Measurements from ENCODE around the gene TTC39B. TPM values are rescaled to one million over a fixed set of nuclear protein-coding genes. Genes with fewer than 3 reads are reported as not detected.

Gene TTC39B
- total RNA-seq, 2 donors from 2014 or later = 28.7 to 35.6 TPM

DNA sequence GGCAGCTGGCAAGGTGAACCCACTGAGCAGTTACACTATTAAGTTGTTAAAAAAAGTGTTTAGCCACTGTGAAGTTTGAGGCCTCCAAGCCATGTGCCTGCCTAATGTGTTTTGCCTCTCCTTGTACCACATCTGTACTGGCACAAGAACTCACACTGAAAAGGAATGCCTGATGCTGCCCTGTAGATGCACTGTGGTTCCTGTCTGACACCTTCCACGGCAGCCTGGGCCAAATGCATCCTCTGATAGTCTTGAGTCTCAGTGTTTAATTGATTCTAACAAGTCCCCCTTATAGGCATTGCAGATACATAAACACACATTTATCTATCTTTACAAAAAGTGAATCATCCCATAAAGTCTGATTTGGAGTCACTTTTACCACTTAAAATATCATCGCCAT lies 169.9 kb downstream of the TTC39B start:
- Mint-ChIP-seq H3K27ac (no peak overlapping the region), H3K36me3 (ENCODE audit: low read depth) (no peaks in the 10 kb centered on the region), H3K4me1 (peaks cover 7% of the 10 kb centered on the region), H3K27me3 (peaks cover 14% of the 10 kb centered on the region), H3K4me3 (no peak overlapping the region)
- H3K9me3 ChIP-seq (ENCODE audit: control insufficient read depth, low read length, poor library complexity, severe bottlenecking) = no peaks in the 10 kb centered on the region
- ATAC-seq (no peak), DNase-seq (no peak)

DNA sequence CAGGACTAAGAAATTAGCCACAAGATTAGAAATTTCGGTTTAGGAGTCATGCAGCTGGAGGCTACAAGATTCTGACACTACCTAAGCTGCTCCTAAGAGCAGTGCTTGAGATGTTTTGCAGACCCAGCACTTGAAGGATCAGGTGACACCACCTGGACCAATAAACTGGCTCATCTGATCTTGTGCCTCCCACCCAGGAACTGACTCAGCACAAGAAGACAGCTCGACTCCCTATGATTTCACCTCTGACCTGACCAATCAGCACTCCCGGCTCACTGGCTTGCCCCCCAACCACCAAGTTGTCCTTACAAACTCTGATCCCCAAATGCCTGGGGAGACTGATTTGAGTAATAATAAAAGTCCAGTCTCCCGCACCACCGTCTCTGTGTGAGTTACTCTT lies 170.4 kb downstream of the TTC39B start:
- DNase-seq (no peak), ATAC-seq (no peak)
- Mint-ChIP-seq H3K36me3 (ENCODE audit: low read depth) (no peaks in the 10 kb centered on the region), H3K27me3 (peaks cover 14% of the 10 kb centered on the region), H3K4me1 (peaks cover 6% of the 10 kb centered on the region), H3K27ac (no peak overlapping the region), H3K4me3 (no peak overlapping the region)
- no peaks in the 10 kb centered on the region for H3K9me3 ChIP-seq (ENCODE audit: control insufficient read depth, low read length, poor library complexity, severe bottlenecking)

DNA sequence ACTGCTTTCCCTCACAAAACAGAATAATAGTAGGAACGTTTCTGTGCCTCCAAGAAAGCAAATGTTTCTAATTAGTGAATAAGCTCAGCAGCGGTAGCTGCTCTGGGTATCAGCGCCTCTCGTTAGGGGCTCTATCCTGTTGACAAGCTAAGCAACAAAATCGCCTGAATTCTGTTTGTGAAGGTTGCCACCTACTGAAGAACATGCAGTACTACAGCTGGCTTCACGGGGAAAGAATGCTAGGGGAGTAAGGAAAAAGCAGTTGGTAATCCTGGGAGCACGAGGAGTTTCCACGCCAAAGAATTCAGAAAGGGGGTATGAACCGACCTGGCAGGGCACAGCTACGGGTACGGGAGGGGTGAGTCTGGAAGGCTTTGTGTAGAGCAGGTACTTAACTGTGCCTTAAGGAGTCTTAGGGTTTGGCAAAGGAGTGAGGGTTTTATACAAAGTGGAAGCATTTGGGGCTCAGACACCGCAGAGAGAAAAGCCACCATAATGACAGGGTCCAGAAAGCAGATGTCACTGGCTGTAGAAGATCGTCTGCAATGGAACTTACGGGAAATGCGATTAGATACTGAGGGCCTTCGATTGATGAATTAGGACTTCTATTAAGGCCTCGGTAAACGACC lies 171.7 kb downstream of the TTC39B start:
- no peaks in the 10 kb centered on the region for H3K36me3 Mint-ChIP-seq (ENCODE audit: low read depth)
- peak in 2 of 3 donors; percentile 13 to 24 for DNase-seq
- ATAC-seq = peak; percentile 93
- H3K9me3 ChIP-seq (ENCODE audit: control insufficient read depth, low read length, poor library complexity, severe bottlenecking) = no peaks in the 10 kb centered on the region
- H3K4me3 Mint-ChIP-seq = no peak overlapping the region
- peaks cover 14% of the 10 kb centered on the region for H3K27me3 Mint-ChIP-seq
- peaks cover 6% of the 10 kb centered on the region for H3K4me1 Mint-ChIP-seq
- no peak overlapping the region for H3K27ac Mint-ChIP-seq

DNA sequence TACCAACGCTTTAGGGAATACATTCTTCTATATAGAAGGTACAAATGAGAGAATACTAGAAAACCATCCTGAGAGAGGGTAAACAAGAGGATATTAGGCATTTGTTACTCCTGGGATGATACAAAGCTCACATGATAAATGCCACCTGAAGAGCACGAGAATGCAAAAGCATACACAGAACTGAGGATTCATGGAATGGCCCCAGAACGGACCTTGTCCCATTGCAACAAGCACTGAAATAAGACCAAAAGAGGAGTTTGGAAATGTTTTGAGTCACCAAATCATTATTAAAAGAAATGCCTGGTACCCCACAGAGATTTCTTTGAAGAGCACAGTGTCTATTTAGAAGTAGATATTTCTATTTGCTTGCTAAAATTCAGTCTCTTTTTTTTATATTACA lies 173.5 kb downstream of the TTC39B start:
- Mint-ChIP-seq H3K27me3 (peaks cover 20% of the 10 kb centered on the region), H3K36me3 (ENCODE audit: low read depth) (no peaks in the 10 kb centered on the region), H3K27ac (no peak overlapping the region), H3K4me3 (no peak overlapping the region), H3K4me1 (peaks cover 6% of the 10 kb centered on the region)
- DNase-seq (no peak), ATAC-seq (no peak)
- no peaks in the 10 kb centered on the region for H3K9me3 ChIP-seq (ENCODE audit: control insufficient read depth, low read length, poor library complexity, severe bottlenecking)

DNA sequence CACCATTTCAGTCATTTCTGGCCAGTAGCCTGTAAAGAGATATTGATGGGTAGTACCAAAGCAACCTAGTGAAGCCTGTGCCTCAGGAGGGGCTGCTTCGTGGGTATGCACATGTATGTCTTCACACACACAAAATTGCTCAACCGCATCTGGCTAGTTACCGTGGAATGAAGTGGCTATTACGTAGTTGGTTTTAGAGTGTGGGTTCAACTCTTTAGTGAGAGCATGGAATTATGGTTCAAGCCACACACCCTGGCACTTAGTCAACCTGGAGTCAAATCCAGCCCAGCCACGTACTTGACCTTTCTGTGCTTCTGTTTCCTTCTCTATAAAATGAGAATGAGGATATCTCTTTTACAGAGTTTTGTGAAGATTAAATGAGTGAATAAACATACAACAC lies 174.9 kb downstream of the TTC39B start:
- DNase-seq (no peak), ATAC-seq (no peak)
- Mint-ChIP-seq H3K27ac (no peak overlapping the region), H3K4me1 (peaks cover 6% of the 10 kb centered on the region), H3K4me3 (no peak overlapping the region), H3K36me3 (ENCODE audit: low read depth) (no peaks in the 10 kb centered on the region), H3K27me3 (peaks cover 31% of the 10 kb centered on the region)
- no peaks in the 10 kb centered on the region for H3K9me3 ChIP-seq (ENCODE audit: control insufficient read depth, low read length, poor library complexity, severe bottlenecking)

DNA sequence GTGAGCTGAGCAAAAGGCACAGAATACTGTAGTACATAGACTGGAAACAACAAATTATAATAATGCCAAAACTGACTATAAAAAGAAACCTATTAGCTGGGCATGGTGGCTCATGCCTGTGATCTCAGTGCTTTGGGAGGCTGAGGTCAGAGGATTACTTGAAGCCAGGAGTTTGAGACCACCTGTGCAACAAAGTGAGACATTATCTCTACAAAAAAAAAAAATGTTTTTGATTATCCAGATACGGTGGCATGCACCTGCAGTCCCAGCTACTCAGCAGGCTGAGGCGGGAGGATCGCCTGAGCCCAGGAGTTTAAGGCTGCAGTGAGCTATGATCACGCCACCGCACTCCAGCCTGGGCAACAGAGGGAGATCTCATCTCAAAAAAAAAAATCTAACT lies 175.9 kb downstream of the TTC39B start:
- H3K4me3 Mint-ChIP-seq = no peak overlapping the region
- H3K27ac Mint-ChIP-seq = no peak overlapping the region
- DNase-seq (no peak), ATAC-seq (no peak)
- H3K9me3 ChIP-seq (ENCODE audit: control insufficient read depth, low read length, poor library complexity, severe bottlenecking) = no peaks in the 10 kb centered on the region
- H3K4me1 Mint-ChIP-seq = peaks cover 6% of the 10 kb centered on the region
- peaks cover 41% of the 10 kb centered on the region for H3K27me3 Mint-ChIP-seq
- H3K36me3 Mint-ChIP-seq (ENCODE audit: low read depth) = no peaks in the 10 kb centered on the region

DNA sequence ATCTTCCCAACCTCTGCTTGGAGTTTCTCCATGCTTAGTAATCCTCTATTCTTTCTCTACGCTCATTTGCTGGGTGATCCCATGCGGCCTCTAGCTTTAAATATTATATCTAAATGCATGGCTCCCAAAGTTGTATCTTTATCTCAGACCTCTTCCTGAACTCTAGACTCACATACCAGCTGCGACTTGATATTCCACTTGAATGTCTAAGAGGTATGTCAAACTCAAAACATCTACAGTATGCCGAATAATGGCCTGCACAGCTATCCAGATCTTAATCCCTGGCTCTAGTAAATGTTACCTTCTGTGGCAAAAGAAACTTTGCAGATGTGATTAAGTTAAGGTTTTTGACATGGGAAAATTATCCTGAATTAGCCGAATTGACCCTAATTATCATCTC lies 179.2 kb downstream of the TTC39B start:
- peaks cover 27% of the 10 kb centered on the region for H3K27me3 Mint-ChIP-seq
- H3K27ac Mint-ChIP-seq = no peak overlapping the region
- H3K9me3 ChIP-seq (ENCODE audit: control insufficient read depth, low read length, poor library complexity, severe bottlenecking) = no peaks in the 10 kb centered on the region
- no peak overlapping the region for H3K4me3 Mint-ChIP-seq
- H3K4me1 Mint-ChIP-seq = peaks cover 1% of the 10 kb centered on the region
- no peaks in the 10 kb centered on the region for H3K36me3 Mint-ChIP-seq (ENCODE audit: low read depth)
- ATAC-seq = no peak
- no peak for DNase-seq

DNA sequence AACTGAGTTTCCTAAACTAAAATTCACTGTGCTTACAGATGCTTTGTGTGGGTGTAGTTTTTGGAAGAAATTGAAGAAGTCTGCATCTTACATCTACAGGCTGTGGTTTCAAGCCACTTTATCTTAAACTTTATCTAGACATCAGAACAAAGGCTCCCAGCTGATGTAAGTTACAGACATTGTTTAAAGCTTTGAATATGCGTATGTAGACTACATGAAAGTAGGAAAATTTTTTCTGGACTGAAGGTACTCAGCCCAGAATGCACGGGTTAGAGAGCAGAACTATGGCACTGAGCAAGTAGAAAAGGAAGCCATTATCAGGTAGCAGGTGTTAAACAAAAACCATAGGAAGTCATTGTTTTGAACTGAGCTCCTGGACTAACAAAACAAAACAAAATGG lies 185.4 kb downstream of the TTC39B start:
- peak overlapping the region; percentile 6 for H3K27ac Mint-ChIP-seq
- no peaks in the 10 kb centered on the region for H3K9me3 ChIP-seq (ENCODE audit: control insufficient read depth, low read length, poor library complexity, severe bottlenecking)
- DNase-seq (no peak), ATAC-seq (peak; percentile 82)
- peaks cover 3% of the 10 kb centered on the region for H3K36me3 Mint-ChIP-seq (ENCODE audit: low read depth)
- peaks cover 12% of the 10 kb centered on the region for H3K27me3 Mint-ChIP-seq
- no peak overlapping the region for H3K4me3 Mint-ChIP-seq
- peaks cover 11% of the 10 kb centered on the region for H3K4me1 Mint-ChIP-seq

DNA sequence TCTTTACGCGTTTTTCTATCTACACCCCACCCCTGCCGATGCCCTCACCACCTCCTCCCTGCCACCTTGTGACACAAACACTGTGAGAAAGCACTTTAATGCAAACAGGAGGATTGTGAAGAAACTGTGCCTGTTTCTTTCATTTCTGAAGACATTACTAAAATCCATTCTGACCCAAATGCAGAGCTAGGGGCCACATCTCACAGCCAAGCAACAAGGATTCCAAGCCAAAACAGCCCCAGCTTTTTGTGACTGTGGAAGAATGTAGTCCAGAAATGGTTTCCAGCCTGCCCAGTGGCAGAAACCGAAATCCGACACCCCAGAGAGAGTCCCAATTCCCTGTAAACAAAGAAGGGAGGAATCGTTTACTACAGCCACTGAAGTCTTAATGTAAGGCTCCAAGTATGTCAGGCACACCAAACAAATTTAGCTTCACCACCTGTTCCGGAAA lies 190.9 kb downstream of the TTC39B start:
- Mint-ChIP-seq H3K27ac (no peak overlapping the region), H3K36me3 (ENCODE audit: low read depth) (peaks cover 3% of the 10 kb centered on the region), H3K27me3 (peaks cover 23% of the 10 kb centered on the region)

DNA sequence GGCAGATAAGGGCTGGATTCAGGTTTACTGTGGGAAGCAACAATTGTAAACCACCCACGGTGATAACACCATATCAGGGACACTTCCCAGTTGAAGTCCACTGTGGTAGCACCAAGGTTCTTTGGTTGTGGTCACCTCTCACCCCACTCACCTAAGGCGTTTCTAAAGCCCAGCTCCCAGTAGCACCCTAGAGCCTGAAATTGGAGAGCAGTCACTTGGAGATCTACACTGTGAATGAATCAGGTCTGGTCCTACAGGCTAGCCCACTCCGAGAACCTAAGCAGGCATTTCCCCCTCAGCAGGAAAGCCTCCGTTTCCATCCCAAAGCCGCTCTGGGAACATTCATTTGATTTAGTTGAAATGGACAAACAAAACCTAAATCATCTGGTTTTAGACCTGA lies 191.3 kb downstream of the TTC39B start:
- H3K4me3 Mint-ChIP-seq = no peak overlapping the region
- H3K36me3 Mint-ChIP-seq (ENCODE audit: low read depth) = peaks cover 3% of the 10 kb centered on the region
- no peak overlapping the region for H3K27ac Mint-ChIP-seq
- H3K27me3 Mint-ChIP-seq = peaks cover 23% of the 10 kb centered on the region
- no peaks in the 10 kb centered on the region for H3K9me3 ChIP-seq (ENCODE audit: control insufficient read depth, low read length, poor library complexity, severe bottlenecking)
- ATAC-seq = no peak
- H3K4me1 Mint-ChIP-seq = no peaks in the 10 kb centered on the region
- no peak for DNase-seq

More for the DNA sequence above, 190.9 kb downstream of the TTC39B start:
- DNase-seq (no peak), ATAC-seq (no peak)
- Mint-ChIP-seq H3K4me3 (no peak overlapping the region), H3K4me1 (peaks cover under 1% of the 10 kb centered on the region)
- no peaks in the 10 kb centered on the region for H3K9me3 ChIP-seq (ENCODE audit: control insufficient read depth, low read length, poor library complexity, severe bottlenecking)

DNA sequence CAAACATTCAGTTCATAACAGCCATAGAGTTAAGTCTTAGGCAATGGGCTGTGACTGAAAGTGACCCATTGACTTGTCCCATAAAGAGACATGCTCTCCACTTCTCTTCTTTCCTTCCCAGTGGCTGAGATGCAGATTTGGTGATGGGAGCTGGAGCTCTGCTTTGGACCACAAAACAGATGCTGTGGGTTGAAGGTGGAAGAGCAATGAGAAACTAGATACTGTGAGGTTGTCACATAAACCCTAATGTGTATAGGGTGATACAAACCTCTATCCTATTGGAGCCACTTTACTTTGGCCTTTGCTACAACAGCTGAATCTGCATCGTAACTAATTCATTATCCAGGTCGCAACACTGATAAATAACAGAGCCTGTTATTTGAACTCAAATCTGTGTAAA lies 192.0 kb downstream of the TTC39B start:
- DNase-seq (no peak), ATAC-seq (no peak)
- Mint-ChIP-seq H3K4me3 (no peak overlapping the region), H3K36me3 (ENCODE audit: low read depth) (peaks cover 3% of the 10 kb centered on the region), H3K27ac (no peak overlapping the region), H3K4me1 (no peaks in the 10 kb centered on the region), H3K27me3 (peaks cover 23% of the 10 kb centered on the region)
- no peaks in the 10 kb centered on the region for H3K9me3 ChIP-seq (ENCODE audit: control insufficient read depth, low read length, poor library complexity, severe bottlenecking)

Other genes starting within 250 kb of the TTC39B start
- gene SNAPC3, start 115.7 kb upstream of the TTC39B start, total RNA-seq = 10 to 100 TPM in 1 of 2 donors, 1 to 10 TPM in 1; 9.1 to 12.0 TPM
- 100 to 1,000 TPM; 115 to 117 TPM for gene PSIP1, start 203.8 kb upstream of the TTC39B start, total RNA-seq
- gene CCDC171, start 245.8 kb upstream of the TTC39B start, total RNA-seq = 1 to 10 TPM in 1 of 2 donors, under 1 TPM in 1; 0.52 to 1.5 TPM